Panc1 (cell line): ENCODE measurements around the gene CACNA1D. TPM values are rescaled to one million over a fixed set of nuclear protein-coding genes. Genes with fewer than 3 reads are reported as not detected.

Source experiments
- ATAC-seq: fragments of 200-7000 bp; cut with Tn5 transposase; 2 replicates; pipeline ENCODE4 v1.9.1; 2020; ENCODE audit warnings: mild to moderate bottlenecking, moderate library complexity
- BruUV-seq: library from RNA; stranded (reverse); fragments of 400-500 nt; replicated peaks from 2 replicates; lab custom pipeline; 2021; lab: Mats Ljungman, UMichigan
- CTCF ChIA-PET: fragments of 300-600 bp; sonication (Branson Sonifier 250); formaldehyde crosslinking; loops from one replicate; lab custom pipeline; 2022; ENCODE audit warnings: antibody characterized with exemption; lab: Charles Lee
- POLR2A ChIA-PET: fragments of 300-600 bp; sonication (Branson Sonifier 250); formaldehyde crosslinking; loops from one replicate; lab custom pipeline; 2022; ENCODE audit warnings: antibody characterized with exemption; lab: Charles Lee
- DNase-seq: peaks from one replicate; pipeline ENCODE4 v3.0.0-alpha.2; 2010; ENCODE audit warnings: low read depth, low spot score
- H3K27ac ChIP-seq: 2 replicates; pipeline ENCODE4 v1.5.1; 2011; ENCODE audit warnings: mild to moderate bottlenecking, low read length, inconsistent platforms
- H3K27me3 ChIP-seq: fragments of 200-500 bp; sonication (Bioruptor generic); 2 replicates; pipeline ENCODE4 v1.6.0; 2014; ENCODE audit warnings: low read length, inconsistent platforms; ENCODE audit not compliant: control insufficient read depth, insufficient read depth
- H3K36me3 ChIP-seq: fragments of 200-500 bp; sonication (Bioruptor generic); 2 replicates; pipeline ENCODE4 v1.5.1; 2014; ENCODE audit warnings: inconsistent platforms, mild to moderate bottlenecking, low read length, moderate library complexity; ENCODE audit not compliant: control insufficient read depth, insufficient read depth
- H3K4me1 ChIP-seq: 2 replicates; pipeline ENCODE4 v1.5.1; 2011; ENCODE audit warnings: inconsistent platforms, mild to moderate bottlenecking, low read length, moderate library complexity; ENCODE audit not compliant: control insufficient read depth, insufficient read depth
- H3K4me3 ChIP-seq, 2 experiments: 2 replicates each; pipeline ENCODE4 v1.5.1; 2011 to 2012; ENCODE audit warnings: low read depth in 2 of 2, low read length in 2 of 2, mild to moderate bottlenecking in 2 of 2, inconsistent platforms in 1 of 2, moderate library complexity in 1 of 2
- H3K9me3 ChIP-seq: fragments of 200-500 bp; sonication (Bioruptor generic); 2 replicates; pipeline ENCODE4 v1.5.1; 2014; ENCODE audit warnings: low read depth, mild to moderate bottlenecking, inconsistent platforms, low read length, moderate library complexity; ENCODE audit not compliant: control insufficient read depth, insufficient read depth
- POLR2AphosphoS5 ChIP-seq: IDR thresholded peaks from 2 replicates; pipeline ENCODE4 v1.6.1; 2012; ENCODE audit warnings: mild to moderate bottlenecking, low read depth, low read length, moderate library complexity
- SIN3A ChIP-seq: IDR thresholded peaks from 2 replicates; pipeline ENCODE4 v1.6.1; 2012; ENCODE audit warnings: low read depth, mild to moderate bottlenecking, low read length, moderate library complexity, borderline replicate concordance; ENCODE audit not compliant: insufficient read depth
- TCF7L2 ChIP-seq: IDR thresholded peaks from 2 replicates; pipeline ENCODE4 v1.6.1; 2011; ENCODE audit warnings: mild to moderate bottlenecking, low read depth, low read length, inconsistent platforms
- in situ Hi-C: cut with HindIII; loops from 2 replicates; pipeline ENCODE4 v1.10.0; 2016; ENCODE audit warnings: low sequenced_read_pairs, low pct_unique_long_range_greater_than_20kb
- intact Hi-C: fragments of 100-400 bp; cut with micrococcal nuclease; formaldehyde crosslinking; loops from one replicate; pipeline ENCODE4 v1.10.0; 2022; ENCODE audit not compliant: unreplicated experiment
- total RNA-seq: library from RNA; stranded (reverse); gene quantifications from one replicate; pipeline ENCODE4 v1.2.1, GENCODE V29; 2021; ENCODE audit not compliant: unreplicated experiment
- TF ChIP-seq, protein P1 (sequence below): fragments of 450-650 bp; IDR thresholded peaks from 2 replicates; pipeline ENCODE4 v1.5.1; 2017; ENCODE audit warnings: mild to moderate bottlenecking
- TF ChIP-seq, protein P2 (sequence below), 2 experiments: IDR thresholded peaks; 2 replicates each; pipeline ENCODE4 v1.6.1; 2011 to 2012; ENCODE audit warnings: low read depth in 2 of 2, control low read depth in 1 of 2, low read length in 1 of 2, mild to moderate bottlenecking in 1 of 2, moderate library complexity in 1 of 2; ENCODE audit not compliant: insufficient read depth in 1 of 2

CACNA1D gene
- total RNA-seq, 1 experiment from 2014 or later = 23.0 TPM

DNA sequence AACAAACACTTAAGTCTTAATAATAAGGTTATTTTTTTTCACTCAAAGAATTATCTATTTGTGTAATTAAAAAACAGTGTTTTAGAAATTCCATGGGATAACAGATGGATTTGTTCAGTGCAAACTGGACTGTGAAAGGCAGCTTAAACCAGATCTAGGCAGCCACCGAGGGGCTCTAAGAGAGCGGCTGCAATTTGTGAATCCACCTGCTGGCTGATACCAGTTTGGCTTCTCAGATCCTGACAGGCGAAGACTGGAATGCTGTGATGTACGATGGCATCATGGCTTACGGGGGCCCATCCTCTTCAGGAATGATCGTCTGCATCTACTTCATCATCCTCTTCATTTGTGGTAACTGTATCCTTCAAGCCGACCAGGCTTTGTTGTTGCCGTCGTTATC, 232.2 kb downstream of the CACNA1D start:
- BruUV-seq = no TSS peak
- intact Hi-C loops (no loop called here), in situ Hi-C loops (no loop called here)
- no peak for ATAC-seq
- Histone ChIP-seq H3K27ac (no peak overlapping the region), H3K4me3 (no peak overlapping the region), H3K9me3 (no peaks in the 10 kb centered on the region), H3K36me3 (no peaks in the 10 kb centered on the region), H3K4me1 (no peaks in the 10 kb centered on the region), H3K27me3 (no peaks in the 10 kb centered on the region)
- ChIA-PET CTCF (no interaction called here), POLR2A (no interaction called here)
- DNase-seq = no peak
- TF ChIP-seq TCF7L2 (no peak), SIN3A (no peak), POLR2AphosphoS5 (no peak)
- TF ChIP-seq, protein P1, sequence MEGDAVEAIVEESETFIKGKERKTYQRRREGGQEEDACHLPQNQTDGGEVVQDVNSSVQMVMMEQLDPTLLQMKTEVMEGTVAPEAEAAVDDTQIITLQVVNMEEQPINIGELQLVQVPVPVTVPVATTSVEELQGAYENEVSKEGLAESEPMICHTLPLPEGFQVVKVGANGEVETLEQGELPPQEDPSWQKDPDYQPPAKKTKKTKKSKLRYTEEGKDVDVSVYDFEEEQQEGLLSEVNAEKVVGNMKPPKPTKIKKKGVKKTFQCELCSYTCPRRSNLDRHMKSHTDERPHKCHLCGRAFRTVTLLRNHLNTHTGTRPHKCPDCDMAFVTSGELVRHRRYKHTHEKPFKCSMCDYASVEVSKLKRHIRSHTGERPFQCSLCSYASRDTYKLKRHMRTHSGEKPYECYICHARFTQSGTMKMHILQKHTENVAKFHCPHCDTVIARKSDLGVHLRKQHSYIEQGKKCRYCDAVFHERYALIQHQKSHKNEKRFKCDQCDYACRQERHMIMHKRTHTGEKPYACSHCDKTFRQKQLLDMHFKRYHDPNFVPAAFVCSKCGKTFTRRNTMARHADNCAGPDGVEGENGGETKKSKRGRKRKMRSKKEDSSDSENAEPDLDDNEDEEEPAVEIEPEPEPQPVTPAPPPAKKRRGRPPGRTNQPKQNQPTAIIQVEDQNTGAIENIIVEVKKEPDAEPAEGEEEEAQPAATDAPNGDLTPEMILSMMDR = no peak
- TF ChIP-seq, protein P2, sequence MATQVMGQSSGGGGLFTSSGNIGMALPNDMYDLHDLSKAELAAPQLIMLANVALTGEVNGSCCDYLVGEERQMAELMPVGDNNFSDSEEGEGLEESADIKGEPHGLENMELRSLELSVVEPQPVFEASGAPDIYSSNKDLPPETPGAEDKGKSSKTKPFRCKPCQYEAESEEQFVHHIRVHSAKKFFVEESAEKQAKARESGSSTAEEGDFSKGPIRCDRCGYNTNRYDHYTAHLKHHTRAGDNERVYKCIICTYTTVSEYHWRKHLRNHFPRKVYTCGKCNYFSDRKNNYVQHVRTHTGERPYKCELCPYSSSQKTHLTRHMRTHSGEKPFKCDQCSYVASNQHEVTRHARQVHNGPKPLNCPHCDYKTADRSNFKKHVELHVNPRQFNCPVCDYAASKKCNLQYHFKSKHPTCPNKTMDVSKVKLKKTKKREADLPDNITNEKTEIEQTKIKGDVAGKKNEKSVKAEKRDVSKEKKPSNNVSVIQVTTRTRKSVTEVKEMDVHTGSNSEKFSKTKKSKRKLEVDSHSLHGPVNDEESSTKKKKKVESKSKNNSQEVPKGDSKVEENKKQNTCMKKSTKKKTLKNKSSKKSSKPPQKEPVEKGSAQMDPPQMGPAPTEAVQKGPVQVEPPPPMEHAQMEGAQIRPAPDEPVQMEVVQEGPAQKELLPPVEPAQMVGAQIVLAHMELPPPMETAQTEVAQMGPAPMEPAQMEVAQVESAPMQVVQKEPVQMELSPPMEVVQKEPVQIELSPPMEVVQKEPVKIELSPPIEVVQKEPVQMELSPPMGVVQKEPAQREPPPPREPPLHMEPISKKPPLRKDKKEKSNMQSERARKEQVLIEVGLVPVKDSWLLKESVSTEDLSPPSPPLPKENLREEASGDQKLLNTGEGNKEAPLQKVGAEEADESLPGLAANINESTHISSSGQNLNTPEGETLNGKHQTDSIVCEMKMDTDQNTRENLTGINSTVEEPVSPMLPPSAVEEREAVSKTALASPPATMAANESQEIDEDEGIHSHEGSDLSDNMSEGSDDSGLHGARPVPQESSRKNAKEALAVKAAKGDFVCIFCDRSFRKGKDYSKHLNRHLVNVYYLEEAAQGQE (IDR thresholded peaks at IDR 0.05; ENCODE audit: insufficient read depth in 1 of 2, low read depth in 2 of 2, low read length in 1 of 2) = no peak

DNA sequence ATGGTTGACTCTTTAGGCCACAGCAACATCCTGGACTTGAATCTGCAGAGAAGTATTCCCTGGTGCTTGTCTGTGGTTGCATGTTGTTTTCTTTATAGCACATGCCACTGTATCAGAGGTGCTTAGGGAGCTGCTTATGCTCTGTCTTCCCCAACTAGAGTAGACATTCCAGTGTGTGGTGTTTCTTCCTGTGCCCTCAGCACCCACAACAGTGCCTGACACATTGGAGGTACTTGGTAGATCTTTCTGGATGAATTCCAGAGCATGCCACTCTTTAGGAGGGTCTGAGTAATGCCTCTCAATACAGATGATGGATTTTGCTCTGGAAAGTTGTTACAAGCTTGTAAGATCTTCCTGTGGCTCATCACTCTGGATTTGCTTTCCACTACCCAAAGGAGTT, 234.2 kb downstream of the CACNA1D start:
- no peak overlapping the region for H3K4me3 ChIP-seq
- CTCF ChIA-PET = no interaction called here
- ATAC-seq = no peak
- no peaks in the 10 kb centered on the region for H3K36me3 ChIP-seq
- no peak for DNase-seq
- H3K27ac ChIP-seq = no peak overlapping the region
- POLR2A ChIA-PET = interaction anchor here (0.6 kb wide), 1 partner anchor 189 kb away, joined by 4 read pairs; no protein-coding TSS in a partner anchor
- TF ChIP-seq, protein P2 (IDR thresholded peaks at IDR 0.05; ENCODE audit: insufficient read depth in 1 of 2, low read depth in 2 of 2, low read length in 1 of 2) = no peak
- no peaks in the 10 kb centered on the region for H3K4me1 ChIP-seq
- in situ Hi-C loops (no loop called here), intact Hi-C loops (no loop called here)
- no TSS peak for BruUV-seq
- H3K9me3 ChIP-seq = no peaks in the 10 kb centered on the region
- H3K27me3 ChIP-seq = no peaks in the 10 kb centered on the region
